Sigmoid colon (tissue), 7 donors: ENCODE data around the gene SMIM32. TPM values are rescaled to one million over a fixed set of nuclear protein-coding genes. Genes with fewer than 3 reads are reported as not detected.

Experiments
- DNase-seq: peaks from one replicate; pipeline ENCODE4 v3.0.0-alpha.2; 2019
- H3K27ac ChIP-seq, 4 donors: fragments of 200-600 bp; sonication (generic); one replicate each; pipeline ENCODE4 v1.5.1; 2016 to 2019; ENCODE audit warnings: mild to moderate bottlenecking in 1 of 4
- H3K27me3 ChIP-seq, 3 donors: fragments of 200-600 bp; sonication (generic); one replicate each; pipeline ENCODE4 v1.5.1; 2019; ENCODE audit warnings: mild to moderate bottlenecking in 1 of 3
- H3K36me3 ChIP-seq, 4 donors: fragments of 200-600 bp; sonication (generic); one replicate each; pipeline ENCODE4 v1.5.1; 2016 to 2019
- H3K4me1 ChIP-seq, 4 donors: fragments of 200-600 bp; sonication (generic); one replicate each; pipeline ENCODE4 v1.5.1; 2017 to 2019
- H3K4me3 ChIP-seq, 4 donors: fragments of 200-600 bp; sonication (generic); one replicate each; pipeline ENCODE4 v1.5.1; 2017 to 2019; ENCODE audit warnings: mild to moderate bottlenecking in 2 of 4, moderate library complexity in 1 of 4
- H3K9me3 ChIP-seq, 4 donors: fragments of 200-600 bp in 3 of 4; sonication (generic) in 3 of 4; one replicate each; pipeline versions ENCODE4 v1.5.1 to v1.6.1; 2013 to 2019
- EP300 ChIP-seq, 4 donors: sonication (generic); formaldehyde crosslinking; IDR thresholded peaks; one replicate each; pipeline ENCODE4 v1.6.1; 2017; ENCODE audit warnings: antibody characterized with exemption in 4 of 4
- POLR2A ChIP-seq, 2 donors: fragments of 450-650 bp; IDR thresholded peaks; one replicate each; pipeline ENCODE4 v1.6.1; 2016; ENCODE audit warnings: antibody characterized with exemption in 2 of 2, mild to moderate bottlenecking in 2 of 2, moderate library complexity in 2 of 2
- POLR2AphosphoS5 ChIP-seq, 4 donors: sonication (generic); formaldehyde crosslinking; IDR thresholded peaks; one replicate each; pipeline ENCODE4 v1.6.1; 2017; ENCODE audit warnings: antibody characterized with exemption in 4 of 4
- whole genome bisulfite sequencing, 2 donors: extraction: QIAGEN DNeasy Blood & Tissue Kit; methylation state at CpG; one replicate each; pipeline ENCODE4 v1.1.7; 2013; 5-methylcytosine and 5-hydroxymethylcytosine counted together
- intact Hi-C: fragments of 100-400 bp; cut with DNase I; formaldehyde crosslinking; loops from one replicate; pipeline ENCODE4 v1.15.1; 2023
- polyA plus RNA-seq, 3 donors: library from polyadenylated mRNA; stranded (reverse); fragments of 200-250 nt; gene quantifications; one replicate each; pipeline ENCODE4 v1.2.3, GENCODE V29; 2013
- total RNA-seq, 4 donors: library from RNA; depleted of rRNA; stranded (reverse); fragments of >200 nt; gene quantifications; one replicate each; pipeline ENCODE4 v1.1.0, GENCODE V29; 2016
- TF ChIP-seq, protein P1 (sequence below), 4 experiments: fragments of 450-650 bp in 3 of 4; fragments of 200-600 bp in 1 of 4; IDR thresholded peaks; one replicate each; pipeline ENCODE4 v1.5.1; 2016 to 2019; ENCODE audit warnings: antibody characterized with exemption in 4 of 4, mild to moderate bottlenecking in 3 of 4, moderate library complexity in 2 of 4
- donor health status: healthy with polysubstance abuse.
- donor health status: Bipolar disorder and iron deficiency.
- donor health status: healthy.

Gene SMIM32
- total and polyA plus RNA-seq, 7 donors = 0.36 to 10.8 (median 9.6) TPM; not detected in 3

GRCh38 chr5:136200130-136200529 lies 7.2 kb upstream of the SMIM32 start:
- Histone ChIP-seq H3K4me3 (no peak overlapping the region), H3K27ac (no peak overlapping the region), H3K4me1 (peaks cover 0 to 16% (median 16%) of the 10 kb centered on the region in 4 donors), H3K9me3 (no peaks in the 10 kb centered on the region), H3K27me3 (no peaks in the 10 kb centered on the region), H3K36me3 (no peaks in the 10 kb centered on the region)
- WGBS, 2 donors = 77 to 84% methylated on average over 4 of the region's 4 CpGs
- TF ChIP-seq POLR2AphosphoS5 (IDR thresholded peaks at IDR 0.05) = no peak
- no peak for TF ChIP-seq POLR2A (IDR thresholded peaks at IDR 0.05)
- TF ChIP-seq, protein P1, sequence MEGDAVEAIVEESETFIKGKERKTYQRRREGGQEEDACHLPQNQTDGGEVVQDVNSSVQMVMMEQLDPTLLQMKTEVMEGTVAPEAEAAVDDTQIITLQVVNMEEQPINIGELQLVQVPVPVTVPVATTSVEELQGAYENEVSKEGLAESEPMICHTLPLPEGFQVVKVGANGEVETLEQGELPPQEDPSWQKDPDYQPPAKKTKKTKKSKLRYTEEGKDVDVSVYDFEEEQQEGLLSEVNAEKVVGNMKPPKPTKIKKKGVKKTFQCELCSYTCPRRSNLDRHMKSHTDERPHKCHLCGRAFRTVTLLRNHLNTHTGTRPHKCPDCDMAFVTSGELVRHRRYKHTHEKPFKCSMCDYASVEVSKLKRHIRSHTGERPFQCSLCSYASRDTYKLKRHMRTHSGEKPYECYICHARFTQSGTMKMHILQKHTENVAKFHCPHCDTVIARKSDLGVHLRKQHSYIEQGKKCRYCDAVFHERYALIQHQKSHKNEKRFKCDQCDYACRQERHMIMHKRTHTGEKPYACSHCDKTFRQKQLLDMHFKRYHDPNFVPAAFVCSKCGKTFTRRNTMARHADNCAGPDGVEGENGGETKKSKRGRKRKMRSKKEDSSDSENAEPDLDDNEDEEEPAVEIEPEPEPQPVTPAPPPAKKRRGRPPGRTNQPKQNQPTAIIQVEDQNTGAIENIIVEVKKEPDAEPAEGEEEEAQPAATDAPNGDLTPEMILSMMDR (IDR thresholded peaks at IDR 0.05) = no peak
- no peak for TF ChIP-seq EP300 (IDR thresholded peaks at IDR 0.05)
- no peak for DNase-seq
- intact Hi-C loops = no loop called here

DNA sequence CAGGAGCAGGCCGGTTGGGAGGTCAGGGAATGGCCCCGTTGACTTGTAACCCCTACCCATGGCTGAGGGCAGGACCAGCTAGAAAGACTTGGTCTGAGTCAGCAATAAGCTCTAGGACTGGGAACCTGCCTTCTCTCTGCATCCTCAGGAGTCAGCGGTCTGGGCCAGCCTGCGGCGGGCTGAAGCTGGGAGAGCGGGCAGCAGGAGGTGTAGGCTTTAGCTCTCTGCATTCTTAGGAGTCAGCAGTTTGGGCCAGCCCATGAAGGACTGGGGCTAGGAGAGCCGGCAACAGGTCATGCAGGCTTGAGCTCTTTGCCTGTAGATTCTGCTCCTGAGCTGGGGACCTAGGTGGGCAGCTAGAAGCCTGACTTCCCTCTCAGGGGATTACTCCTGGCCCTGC lies 6.4 kb upstream of the SMIM32 start:
- DNase-seq = no peak
- TF ChIP-seq POLR2A (IDR thresholded peaks at IDR 0.05) = no peak
- no peak for TF ChIP-seq EP300 (IDR thresholded peaks at IDR 0.05)
- TF ChIP-seq, protein P1 (IDR thresholded peaks at IDR 0.05) = no peak
- no peak for TF ChIP-seq POLR2AphosphoS5 (IDR thresholded peaks at IDR 0.05)
- Histone ChIP-seq H3K9me3 (no peaks in the 10 kb centered on the region), H3K36me3 (no peaks in the 10 kb centered on the region), H3K27me3 (no peaks in the 10 kb centered on the region), H3K27ac (no peak overlapping the region), H3K4me1 (peaks cover 0 to 16% (median 16%) of the 10 kb centered on the region in 4 donors), H3K4me3 (no peak overlapping the region)
- 94 to 96% methylated on average over 7 of the region's 7 CpGs for WGBS, 2 donors
- intact Hi-C loops = loop anchor here (5.0 kb wide), 1 partner anchor 322 kb away; no protein-coding TSS in a partner anchor

DNA sequence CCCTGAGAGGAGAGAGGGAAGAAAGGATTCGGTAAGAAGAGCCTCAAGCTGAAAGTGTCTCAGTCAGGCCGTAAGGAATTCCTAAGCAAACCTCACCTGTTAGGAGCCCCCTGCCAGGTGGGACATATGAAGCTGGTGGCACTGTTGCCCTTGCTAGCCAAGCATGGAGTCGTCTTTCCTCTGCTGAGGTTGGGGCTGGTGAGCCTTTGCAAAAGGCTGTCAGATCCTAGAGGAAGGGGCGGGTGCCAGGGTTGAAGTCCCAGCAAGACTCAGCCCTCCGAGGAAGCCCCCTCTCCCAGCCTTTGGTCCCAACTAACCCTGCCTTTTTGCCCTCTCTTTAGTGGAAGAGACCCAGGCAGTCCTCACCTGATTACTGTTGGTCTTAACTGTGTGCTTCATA lies 5.5 kb upstream of the SMIM32 start:
- intact Hi-C loops = loop anchor here (5.0 kb wide), 1 partner anchor 321 kb away; no protein-coding TSS in a partner anchor
- no peak overlapping the region for H3K4me3 ChIP-seq
- H3K27ac ChIP-seq = no peak overlapping the region
- H3K4me1 ChIP-seq = peaks cover 0 to 17% (median 16%) of the 10 kb centered on the region in 4 donors
- no peaks in the 10 kb centered on the region for H3K9me3 ChIP-seq
- no peak for DNase-seq
- H3K27me3 ChIP-seq = peaks cover 0 to 5% (median 3%) of the 10 kb centered on the region in 3 donors
- TF ChIP-seq POLR2AphosphoS5 (IDR thresholded peaks at IDR 0.05) (no peak), EP300 (IDR thresholded peaks at IDR 0.05) (no peak), POLR2A (IDR thresholded peaks at IDR 0.05) (no peak)
- TF ChIP-seq, protein P1 (IDR thresholded peaks at IDR 0.05) = no peak
- H3K36me3 ChIP-seq = no peaks in the 10 kb centered on the region
- 93% methylated on average over 5 of the region's 5 CpGs for WGBS, 2 donors

DNA sequence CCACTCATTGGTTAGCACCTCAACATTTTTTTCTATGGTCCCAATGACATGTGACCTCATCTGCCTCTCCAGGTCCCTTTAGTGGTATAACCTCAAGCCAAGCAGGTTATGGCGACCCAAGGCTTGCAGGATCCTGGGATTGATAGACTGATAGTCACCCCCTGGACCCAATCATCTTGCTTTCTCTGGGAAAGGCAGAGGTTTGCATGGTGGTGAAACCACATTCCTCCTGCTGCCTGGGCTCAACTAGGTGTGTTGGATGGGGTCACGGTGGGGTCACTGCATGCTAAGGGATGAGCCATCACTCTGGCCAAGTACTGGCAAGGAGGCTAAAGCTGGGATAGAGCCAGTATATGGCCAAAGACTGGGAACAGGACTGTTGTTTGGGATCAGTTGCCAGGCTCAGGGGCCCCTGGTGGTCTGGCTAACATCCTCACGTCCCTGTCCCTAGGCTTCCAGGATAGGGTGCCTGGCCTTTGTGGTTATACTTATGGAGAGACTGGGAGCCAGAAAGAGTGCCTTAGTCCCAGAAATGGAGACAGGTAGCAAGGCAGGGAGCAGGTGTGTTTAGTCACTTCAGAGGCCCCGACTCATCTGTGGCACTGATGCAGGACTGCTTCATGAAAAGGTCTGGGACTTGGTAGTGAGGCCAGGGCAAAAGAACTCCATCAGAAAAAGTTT lies 4.6 kb upstream of the SMIM32 start:
- TF ChIP-seq POLR2A (IDR thresholded peaks at IDR 0.05) (no peak), POLR2AphosphoS5 (IDR thresholded peaks at IDR 0.05) (no peak), EP300 (IDR thresholded peaks at IDR 0.05) (no peak)
- TF ChIP-seq, protein P1 (IDR thresholded peaks at IDR 0.05) = no peak
- DNase-seq = no peak
- intact Hi-C loops = loop anchor here (2.0 to 5.0 kb wide), 2 partner anchors 65 to 320 kb away; partner anchors contain the start of gene SMAD5
- Histone ChIP-seq H3K9me3 (no peaks in the 10 kb centered on the region), H3K4me3 (no peak overlapping the region), H3K27me3 (peaks cover 2 to 14% (median 8%) of the 10 kb centered on the region in 3 donors), H3K27ac (no peak overlapping the region), H3K36me3 (no peaks in the 10 kb centered on the region), H3K4me1 (peaks cover 0 to 26% (median 24%) of the 10 kb centered on the region in 4 donors)
- WGBS, 2 donors = 92 to 94% methylated on average over 4 of the region's 4 CpGs
